SJCRH30 (cell line): ENCODE results near the gene SLC25A34. TPM values are rescaled to one million over a fixed set of nuclear protein-coding genes. Genes with fewer than 3 reads are reported as not detected.

Experiments
- DNase-seq, 2 experiments: peaks; one replicate each; pipeline ENCODE4 v3.0.0-alpha.2; 2015 to 2020
- H3K27ac ChIP-seq: fragments of 250-450 bp; sonication (Bioruptor Pico); 2 replicates; pipeline ENCODE4 v1.5.1; 2020; ENCODE audit warnings: mild to moderate bottlenecking, moderate library complexity
- H3K27me3 ChIP-seq: fragments of 250-450 bp; sonication (Bioruptor Pico); 2 replicates; pipeline ENCODE4 v1.5.1; 2020; ENCODE audit warnings: mild to moderate bottlenecking, moderate library complexity
- H3K36me3 ChIP-seq: fragments of 250-450 bp; sonication (Bioruptor Pico); 2 replicates; pipeline ENCODE4 v1.5.1; 2020; ENCODE audit warnings: mild to moderate bottlenecking, moderate library complexity
- H3K4me1 ChIP-seq: fragments of 250-450 bp; sonication (Bioruptor Pico); 2 replicates; pipeline ENCODE4 v1.5.1; 2020; ENCODE audit warnings: mild to moderate bottlenecking, moderate library complexity
- H3K4me3 ChIP-seq: fragments of 250-450 bp; sonication (Bioruptor Pico); 2 replicates; pipeline ENCODE4 v1.5.1; 2020; ENCODE audit warnings: mild to moderate bottlenecking, moderate library complexity
- H3K9me3 ChIP-seq: fragments of 250-450 bp; sonication (Bioruptor Pico); replicated peaks from 2 replicates; pipeline ENCODE4 v1.5.1; 2020; ENCODE audit warnings: mild to moderate bottlenecking, moderate library complexity
- total RNA-seq: library from RNA; depleted of rRNA; stranded (reverse); fragments of >200 nt; shearing (Covaris generic); gene quantifications from 2 replicates; pipeline ENCODE4 v1.2.3, GENCODE V29; 2014

SLC25A34 gene
- total RNA-seq, 1 experiment from 2014 or later, result 3.5 TPM

- H3K4me3 ChIP-seq, result no peak overlapping the region
- H3K27me3 ChIP-seq, result no peaks in the 10 kb centered on the region
- H3K36me3 ChIP-seq, result no peaks in the 10 kb centered on the region
- peaks cover 6% of the 10 kb centered on the region; the same call in 1 of the 2 replicates for H3K4me1 ChIP-seq
- no peaks in the 10 kb centered on the region for H3K9me3 ChIP-seq
- DNase-seq, result no peak
- H3K27ac ChIP-seq, result no peak overlapping the region
Measured at GRCh38 chr1:15748264-15748663, 12.2 kb downstream of the SLC25A34 start.

DNA sequence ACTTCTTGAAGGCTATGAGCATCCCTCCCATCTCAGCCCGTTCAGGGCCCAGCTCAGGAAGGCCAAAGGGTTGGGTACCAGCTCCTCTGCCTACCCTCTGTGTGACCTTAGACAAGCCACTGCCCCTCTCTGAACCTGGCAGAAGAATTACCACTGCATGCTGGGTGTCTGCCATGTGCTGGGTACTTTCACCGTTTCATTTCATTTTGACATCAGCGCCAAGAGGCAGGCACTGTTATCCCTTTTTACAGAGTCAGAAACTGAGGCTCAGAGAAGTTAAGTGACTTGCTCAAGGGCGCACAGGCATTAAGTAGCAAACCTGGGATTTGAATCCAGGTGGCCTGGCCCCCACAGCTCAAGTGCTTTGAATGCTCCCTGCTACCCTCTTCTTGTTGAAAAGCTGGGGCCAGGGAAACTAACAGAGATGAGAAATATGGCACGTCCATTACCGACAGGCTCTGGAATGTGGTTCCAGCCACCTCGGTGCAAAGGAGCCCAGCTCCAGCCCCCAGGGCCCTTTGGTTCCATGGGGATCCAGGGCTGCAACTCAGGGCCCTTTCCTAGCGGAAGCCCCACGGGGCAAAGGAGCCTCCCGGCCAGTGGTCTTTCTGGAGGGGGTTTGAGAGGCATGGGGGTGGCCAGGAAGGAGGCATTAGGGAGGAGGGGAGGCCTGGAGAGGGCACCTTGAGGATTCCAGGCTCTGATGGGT, 12.8 kb downstream of the SLC25A34 start:
- H3K36me3 ChIP-seq, result no peaks in the 10 kb centered on the region
- H3K4me3 ChIP-seq, result no peak overlapping the region
- H3K9me3 ChIP-seq, result no peaks in the 10 kb centered on the region
- H3K4me1 ChIP-seq, result peaks cover 6% of the 10 kb centered on the region; the same call in 1 of the 2 replicates
- H3K27ac ChIP-seq, result no peak overlapping the region
- no peaks in the 10 kb centered on the region for H3K27me3 ChIP-seq
- DNase-seq, result no peak

- H3K4me1 ChIP-seq, result peaks cover 6% of the 10 kb centered on the region; the same call in 1 of the 2 replicates
- H3K27ac ChIP-seq, result no peak overlapping the region
- no peaks in the 10 kb centered on the region for H3K27me3 ChIP-seq
- no peak overlapping the region for H3K4me3 ChIP-seq
- H3K36me3 ChIP-seq, result no peaks in the 10 kb centered on the region
- DNase-seq, result peak; percentile 42 to 51
- no peaks in the 10 kb centered on the region for H3K9me3 ChIP-seq
Measured at GRCh38 chr1:15749399-15750291, 13.6 kb downstream of the SLC25A34 start.

DNA sequence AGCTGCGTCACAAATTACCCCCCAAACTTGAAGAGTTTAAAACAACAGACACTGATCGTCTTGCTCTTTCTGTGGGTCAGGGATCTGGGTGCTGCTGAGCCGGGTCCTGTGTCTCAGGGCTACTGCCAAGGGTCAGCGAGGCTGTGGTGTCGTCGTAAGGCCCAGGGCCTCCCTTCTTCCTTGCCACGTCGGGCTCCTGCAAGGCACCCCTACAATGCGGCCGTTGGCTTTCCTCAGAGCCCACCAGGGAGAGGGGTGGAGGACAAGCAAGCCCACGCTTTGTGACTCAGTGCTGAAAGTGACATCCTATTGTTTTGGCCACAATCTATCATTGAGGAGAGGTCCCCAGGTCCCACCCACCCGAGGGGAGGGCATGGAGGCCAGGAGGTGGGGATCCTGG, 14.9 kb downstream of the SLC25A34 start:
- Histone ChIP-seq H3K9me3 (0 out of 2 replicates have a peak, but pooled peaks cover 3% of the 10 kb centered on the region), H3K36me3 (no peaks in the 10 kb centered on the region), H3K27me3 (no peaks in the 10 kb centered on the region), H3K4me1 (peaks cover 14% of the 10 kb centered on the region), H3K4me3 (no peak overlapping the region), H3K27ac (no peak overlapping the region)
- no peak for DNase-seq

GRCh38 chr1:15751717-15752116, 15.7 kb downstream of the SLC25A34 start:
- DNase-seq, result no peak
- H3K36me3 ChIP-seq, result no peaks in the 10 kb centered on the region
- no peak overlapping the region for H3K27ac ChIP-seq
- H3K9me3 ChIP-seq, result 0 out of 2 replicates have a peak, but pooled peaks cover 3% of the 10 kb centered on the region
- H3K27me3 ChIP-seq, result no peaks in the 10 kb centered on the region
- no peak overlapping the region for H3K4me3 ChIP-seq
- H3K4me1 ChIP-seq, result peaks cover 21% of the 10 kb centered on the region

- Histone ChIP-seq H3K27me3 (no peaks in the 10 kb centered on the region), H3K27ac (no peak overlapping the region), H3K36me3 (no peaks in the 10 kb centered on the region), H3K9me3 (0 out of 2 replicates have a peak, but pooled peaks cover 3% of the 10 kb centered on the region), H3K4me3 (no peak overlapping the region), H3K4me1 (peaks cover 36% of the 10 kb centered on the region)
- no peak for DNase-seq
Measured at GRCh38 chr1:15753776-15754175, 17.7 kb downstream of the SLC25A34 start.

GRCh38 chr1:15755021-15755645, 19.1 kb downstream of the SLC25A34 start:
- Histone ChIP-seq H3K9me3 (0 out of 2 replicates have a peak, but pooled peaks cover 3% of the 10 kb centered on the region), H3K27ac (no peak overlapping the region), H3K27me3 (no peaks in the 10 kb centered on the region), H3K36me3 (no peaks in the 10 kb centered on the region), H3K4me1 (peaks cover 38% of the 10 kb centered on the region), H3K4me3 (no peak overlapping the region)
- no peak for DNase-seq

- Histone ChIP-seq H3K36me3 (no peaks in the 10 kb centered on the region), H3K4me1 (peaks cover 40% of the 10 kb centered on the region), H3K9me3 (0 out of 2 replicates have a peak, but pooled peaks cover 3% of the 10 kb centered on the region), H3K4me3 (no peak overlapping the region), H3K27ac (no peak overlapping the region), H3K27me3 (no peaks in the 10 kb centered on the region)
- peak in 1 of 2 experiments; percentile 43 for DNase-seq
Measured at GRCh38 chr1:15755646-15756040, 19.6 kb downstream of the SLC25A34 start.

GRCh38 chr1:15756143-15757015, 20.3 kb downstream of the SLC25A34 start:
- DNase-seq, result peak; percentile 69 to 81
- Histone ChIP-seq H3K36me3 (no peaks in the 10 kb centered on the region), H3K9me3 (0 out of 2 replicates have a peak, but pooled peaks cover 3% of the 10 kb centered on the region), H3K27me3 (no peaks in the 10 kb centered on the region), H3K4me3 (no peak overlapping the region), H3K27ac (no peak overlapping the region), H3K4me1 (peaks cover 47% of the 10 kb centered on the region)

DNA sequence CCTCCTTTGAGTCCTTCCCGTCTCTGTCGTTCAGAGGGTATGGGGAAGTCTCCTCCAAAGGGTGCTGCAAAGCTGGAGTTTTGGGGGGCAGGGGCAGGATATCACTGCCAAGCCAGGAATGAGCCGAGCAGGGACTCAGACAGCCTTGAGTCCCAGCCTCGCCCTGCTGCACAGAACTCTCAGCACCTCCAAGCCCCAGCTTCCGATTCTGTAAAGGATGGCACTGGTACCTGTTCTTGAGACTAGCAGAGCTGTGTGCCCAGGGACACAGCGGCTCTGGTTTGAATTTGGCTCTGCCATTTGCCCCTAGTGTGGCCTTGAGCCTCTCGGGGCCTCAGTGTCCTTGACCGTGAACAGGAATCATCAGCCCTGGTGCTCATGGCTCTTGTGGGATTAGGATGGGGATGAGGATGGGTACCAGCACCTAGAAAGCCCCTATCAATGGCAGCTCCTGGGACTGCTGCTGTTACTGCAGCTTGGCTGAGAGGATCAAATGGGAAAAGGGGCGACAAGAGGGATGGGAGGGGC, 21.0 kb downstream of the SLC25A34 start:
- no peaks in the 10 kb centered on the region for H3K27me3 ChIP-seq
- H3K27ac ChIP-seq, result no peak overlapping the region
- H3K36me3 ChIP-seq, result no peaks in the 10 kb centered on the region
- H3K9me3 ChIP-seq, result 0 out of 2 replicates have a peak, but pooled peaks cover 3% of the 10 kb centered on the region
- no peak for DNase-seq
- peaks cover 47% of the 10 kb centered on the region for H3K4me1 ChIP-seq
- H3K4me3 ChIP-seq, result no peak overlapping the region

GRCh38 chr1:15757575-15758342, 21.7 kb downstream of the SLC25A34 start:
- Histone ChIP-seq H3K36me3 (no peaks in the 10 kb centered on the region), H3K27ac (no peak overlapping the region), H3K4me1 (peaks cover 47% of the 10 kb centered on the region), H3K9me3 (0 out of 2 replicates have a peak, but pooled peaks cover 3% of the 10 kb centered on the region), H3K4me3 (no peak overlapping the region), H3K27me3 (no peaks in the 10 kb centered on the region)
- DNase-seq, result peak; percentile 54 to 68

DNA sequence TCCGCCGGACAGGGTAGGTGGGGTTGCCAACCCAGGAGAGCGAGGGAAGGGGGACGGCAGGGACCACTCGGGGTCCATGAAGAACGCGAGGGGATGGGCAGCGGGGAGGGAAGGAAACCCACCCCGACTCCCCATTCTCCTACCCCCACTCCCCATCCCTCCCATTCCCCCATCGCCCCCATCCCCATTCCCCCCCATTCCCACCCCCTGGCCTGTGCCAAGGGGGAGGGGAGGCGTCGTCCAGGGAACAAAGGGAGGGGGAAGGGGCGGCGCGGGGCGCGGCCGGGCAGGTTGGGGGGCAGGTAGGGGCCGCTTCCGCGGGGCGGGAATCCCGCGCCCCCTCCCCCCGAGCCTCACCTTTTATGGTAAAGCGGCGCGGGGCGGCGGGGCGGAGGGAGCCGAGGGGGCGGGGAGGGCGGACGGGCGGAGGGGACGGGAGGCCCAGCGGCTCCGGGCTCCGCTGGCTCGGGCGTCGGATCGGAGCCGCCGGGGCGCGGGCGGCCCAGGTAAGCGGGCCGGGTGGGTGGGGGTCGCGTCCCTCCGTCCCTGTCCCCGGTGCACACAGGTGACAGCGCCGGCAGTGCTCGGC, 22.4 kb downstream of the SLC25A34 start, which contains the start of gene FBLIM1:
Gene FBLIM1 (plus strand): TSS at position 453 of the 589 bp plus-strand sequence. CDS start 6,189 bp downstream, outside the sequence.
- Histone ChIP-seq H3K9me3 (0 out of 2 replicates have a peak, but pooled peaks cover 3% of the 10 kb centered on the region), H3K4me1 (peaks cover 47% of the 10 kb centered on the region), H3K27me3 (no peaks in the 10 kb centered on the region), H3K36me3 (no peaks in the 10 kb centered on the region), H3K27ac (no peak within 1 kb of the TSS), H3K4me3 (peak within 1 kb of the TSS; percentile 62)
- no peak for DNase-seq
